Muscle layer of duodenum (tissue), 2 donors: ENCODE results near the gene FARS2.

Experiments used
- H3K27ac ChIP-seq: one replicate; pipeline ENCODE4 v1.7.0; 2013; ENCODE audit warnings: mild to moderate bottlenecking, low read length
- H3K27me3 ChIP-seq: one replicate; pipeline ENCODE4 v1.7.0; 2013; ENCODE audit warnings: low read depth, mild to moderate bottlenecking, control low read depth, low read length
- H3K36me3 ChIP-seq, 2 donors: one replicate each; pipeline ENCODE4 v1.7.0; 2013; ENCODE audit warnings: low read length in 2 of 2, control low read depth in 1 of 2, mild to moderate bottlenecking in 1 of 2; ENCODE audit not compliant: insufficient read depth in 2 of 2, control insufficient read depth in 1 of 2
- H3K4me1 ChIP-seq, 2 donors: one replicate each; pipeline ENCODE4 v1.7.0; 2013; ENCODE audit warnings: low read length in 2 of 2, mild to moderate bottlenecking in 2 of 2, control low read depth in 1 of 2, moderate library complexity in 1 of 2; ENCODE audit not compliant: insufficient read depth in 2 of 2, control insufficient read depth in 1 of 2
- H3K4me3 ChIP-seq, 2 donors: one replicate each; pipeline ENCODE4 v1.7.0; 2013; ENCODE audit warnings: low read length in 2 of 2, low read depth in 1 of 2, mild to moderate bottlenecking in 1 of 2
- H3K9me3 ChIP-seq, 2 donors: one replicate each; pipeline ENCODE4 v1.7.0; 2013; ENCODE audit warnings: low read length in 2 of 2, control low read depth in 1 of 2, mild to moderate bottlenecking in 1 of 2; ENCODE audit not compliant: control insufficient read depth in 1 of 2
- donor health status: healthy.

Gene FARS2

DNA sequence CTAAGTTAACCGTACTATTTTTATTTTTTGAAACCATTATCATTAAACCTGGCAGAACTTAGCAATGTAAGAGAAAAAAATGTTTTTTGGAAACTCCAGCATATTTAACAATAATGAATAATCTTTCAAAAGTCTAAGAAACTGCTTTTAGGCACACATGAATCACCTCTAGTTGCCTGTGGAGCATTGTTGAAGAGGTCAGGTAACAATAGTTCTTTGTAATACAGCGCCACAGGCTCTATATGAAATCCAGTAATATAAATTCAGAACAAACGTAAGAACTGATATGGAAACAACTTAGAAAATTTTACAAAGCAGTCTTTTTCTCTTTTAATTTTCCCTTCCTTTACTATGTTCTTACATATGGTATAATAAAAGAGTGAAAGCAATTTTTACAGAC lies 10.9 kb upstream of the FARS2 start:
- Histone ChIP-seq H3K27me3 (no peaks in the 10 kb centered on the region), H3K4me3 (no peak overlapping the region), H3K4me1 (no peaks in the 10 kb centered on the region), H3K36me3 (peaks cover 0 to 6% of the 10 kb centered on the region in 2 donors), H3K27ac (no peak overlapping the region), H3K9me3 (no peaks in the 10 kb centered on the region)

GRCh38 chr6:5250911-5251310 lies 10.4 kb upstream of the FARS2 start:
- Histone ChIP-seq H3K27me3 (no peaks in the 10 kb centered on the region), H3K36me3 (peaks cover 0 to 6% of the 10 kb centered on the region in 2 donors), H3K27ac (no peak overlapping the region), H3K4me1 (no peaks in the 10 kb centered on the region), H3K4me3 (no peak overlapping the region), H3K9me3 (no peaks in the 10 kb centered on the region)

DNA sequence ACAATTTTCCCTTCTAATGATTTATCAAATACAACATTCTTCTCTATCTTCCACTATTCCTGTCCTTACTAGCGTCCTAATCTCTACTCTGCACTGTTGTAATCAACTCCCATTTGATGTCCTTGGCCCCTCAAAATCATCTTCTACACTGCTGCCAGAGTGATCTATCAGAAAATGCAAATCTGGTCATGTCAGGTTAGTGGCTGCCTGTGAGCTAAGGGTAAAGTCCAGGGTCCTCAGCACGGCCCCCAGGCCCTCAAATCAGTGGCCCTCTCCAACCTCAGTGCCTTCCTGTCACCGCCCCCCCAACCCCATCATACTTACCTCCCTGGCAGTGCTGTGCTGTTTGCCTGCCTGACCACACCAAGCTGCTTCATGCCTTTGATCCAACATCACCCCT lies 4.4 kb upstream of the FARS2 start:
- H3K4me1 ChIP-seq, result peaks cover 0 to 10% of the 10 kb centered on the region in 2 donors
- no peak overlapping the region for H3K4me3 ChIP-seq
- peaks cover 0 to 6% of the 10 kb centered on the region in 2 donors for H3K36me3 ChIP-seq
- no peaks in the 10 kb centered on the region for H3K27me3 ChIP-seq
- H3K9me3 ChIP-seq, result no peaks in the 10 kb centered on the region
- no peak overlapping the region for H3K27ac ChIP-seq

DNA sequence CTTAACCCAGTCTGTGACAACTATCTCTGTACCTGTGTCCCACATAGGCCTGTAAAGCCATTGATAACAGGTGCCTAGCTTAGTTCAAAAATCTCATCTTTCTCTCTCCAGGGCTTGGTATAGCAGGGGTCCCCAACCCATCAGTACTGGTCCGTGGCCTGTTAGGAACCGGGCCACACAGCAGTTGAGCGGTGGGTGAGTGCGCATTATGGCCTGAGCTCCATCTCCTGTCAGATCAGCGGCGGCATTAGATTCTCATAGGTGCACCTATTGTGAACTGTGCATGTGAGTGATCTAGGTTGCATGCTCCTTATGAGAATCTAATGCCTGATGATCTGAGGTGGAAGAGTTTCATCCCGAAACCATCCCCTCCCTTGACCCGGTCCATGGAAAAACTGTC lies 3.9 kb upstream of the FARS2 start:
- H3K4me1 ChIP-seq, result peaks cover 0 to 13% of the 10 kb centered on the region in 2 donors
- H3K36me3 ChIP-seq, result peaks cover 0 to 6% of the 10 kb centered on the region in 2 donors
- no peak overlapping the region for H3K4me3 ChIP-seq
- H3K27ac ChIP-seq, result no peak overlapping the region
- H3K27me3 ChIP-seq, result no peaks in the 10 kb centered on the region
- no peaks in the 10 kb centered on the region for H3K9me3 ChIP-seq

- H3K4me3 ChIP-seq, result peak overlapping the region; percentile 90 to 99
- H3K27me3 ChIP-seq, result no peaks in the 10 kb centered on the region
- no peak overlapping the region for H3K27ac ChIP-seq
Measured at GRCh38 chr6:5259428-5259827, 1.9 kb upstream of the FARS2 start.

DNA sequence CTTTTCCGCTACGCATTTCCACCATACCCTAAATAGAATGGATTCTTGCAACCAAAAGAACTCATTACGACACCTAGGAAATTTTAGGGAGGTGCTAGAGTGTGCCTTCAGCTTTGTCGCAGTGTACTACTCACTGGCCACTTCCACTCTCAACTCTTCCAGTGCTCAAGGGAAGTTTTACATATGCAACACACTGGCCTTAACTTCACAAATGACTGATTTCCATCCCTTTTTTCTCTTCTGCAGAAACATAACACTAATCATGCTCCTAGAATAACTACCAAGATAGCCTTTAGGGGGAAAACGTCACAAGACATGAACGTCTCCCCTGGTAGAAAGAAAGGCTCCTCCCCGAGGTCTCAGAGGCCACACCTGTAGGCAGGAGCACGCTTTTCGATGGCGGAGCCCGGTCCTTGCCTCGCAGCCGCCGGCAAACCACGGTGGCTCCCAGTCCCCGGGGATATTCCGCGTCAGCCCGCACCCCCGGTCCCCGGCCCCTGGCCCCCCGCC lies 1.1 kb upstream of the FARS2 start:
- peak overlapping the region; percentile 70 for H3K27ac ChIP-seq
- H3K9me3 ChIP-seq, result no peaks in the 10 kb centered on the region
- peaks cover 0 to 27% of the 10 kb centered on the region in 2 donors for H3K4me1 ChIP-seq
- no peaks in the 10 kb centered on the region for H3K27me3 ChIP-seq
- peak overlapping the region; percentile 90 to 99 for H3K4me3 ChIP-seq
- peaks cover 0 to 2% of the 10 kb centered on the region in 2 donors for H3K36me3 ChIP-seq

More at GRCh38 chr6:5259428-5259827, 1.9 kb upstream of the FARS2 start:
- H3K36me3 ChIP-seq, result peaks cover 0 to 6% of the 10 kb centered on the region in 2 donors
- no peaks in the 10 kb centered on the region for H3K9me3 ChIP-seq
- peaks cover 0 to 27% of the 10 kb centered on the region in 2 donors for H3K4me1 ChIP-seq

DNA sequence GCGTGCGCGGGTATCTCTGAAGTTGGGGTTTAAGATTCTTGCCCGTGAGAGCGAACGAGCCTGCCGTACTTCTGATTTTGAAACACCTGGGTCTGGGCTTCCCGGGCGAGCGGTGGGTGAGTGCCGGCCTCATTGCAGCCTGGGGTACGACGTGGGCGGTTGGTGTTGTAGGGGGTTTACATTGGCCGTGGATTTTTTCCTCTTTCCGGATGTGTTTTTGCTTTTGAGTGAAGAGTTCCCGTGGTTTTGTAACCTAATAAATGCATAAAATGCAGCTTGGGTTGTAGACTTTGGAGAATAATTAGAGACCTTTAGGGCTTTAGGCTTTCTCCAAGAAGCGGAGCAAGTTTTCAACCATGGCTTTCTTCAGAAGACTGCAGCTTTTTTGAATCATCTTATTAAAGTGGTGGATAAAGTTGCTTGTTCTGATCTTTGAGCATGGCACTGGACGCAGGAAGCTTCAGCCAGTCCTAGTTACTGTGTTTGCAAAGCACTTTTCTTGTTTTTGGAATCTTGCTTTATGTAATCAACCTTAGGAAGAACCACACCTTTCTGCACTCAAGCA lies 314 bp downstream of the FARS2 start:
- Histone ChIP-seq H3K4me3 (peak overlapping the region; percentile 90 to 99), H3K9me3 (no peaks in the 10 kb centered on the region), H3K4me1 (peaks cover 0 to 27% of the 10 kb centered on the region in 2 donors), H3K36me3 (no peaks in the 10 kb centered on the region), H3K27ac (peak overlapping the region; percentile 92), H3K27me3 (no peaks in the 10 kb centered on the region)

- no peaks in the 10 kb centered on the region for H3K9me3 ChIP-seq
- no peaks in the 10 kb centered on the region for H3K36me3 ChIP-seq
- H3K4me1 ChIP-seq, result peaks cover 0 to 17% of the 10 kb centered on the region in 2 donors
- H3K4me3 ChIP-seq, result no peak overlapping the region
- no peak overlapping the region for H3K27ac ChIP-seq
- no peaks in the 10 kb centered on the region for H3K27me3 ChIP-seq
Measured at GRCh38 chr6:5266423-5266822, 5.1 kb downstream of the FARS2 start.

GRCh38 chr6:5270093-5270680 lies 8.9 kb downstream of the FARS2 start:
- no peak overlapping the region for H3K4me3 ChIP-seq
- no peaks in the 10 kb centered on the region for H3K36me3 ChIP-seq
- H3K27ac ChIP-seq, result no peak overlapping the region
- H3K4me1 ChIP-seq, result no peaks in the 10 kb centered on the region
- no peaks in the 10 kb centered on the region for H3K27me3 ChIP-seq
- no peaks in the 10 kb centered on the region for H3K9me3 ChIP-seq

GRCh38 chr6:5271926-5272325 lies 10.6 kb downstream of the FARS2 start:
- H3K4me3 ChIP-seq, result no peak overlapping the region
- no peak overlapping the region for H3K27ac ChIP-seq
- no peaks in the 10 kb centered on the region for H3K4me1 ChIP-seq
- no peaks in the 10 kb centered on the region for H3K27me3 ChIP-seq
- no peaks in the 10 kb centered on the region for H3K9me3 ChIP-seq
- no peaks in the 10 kb centered on the region for H3K36me3 ChIP-seq

- Histone ChIP-seq H3K4me3 (no peak overlapping the region), H3K27ac (no peak overlapping the region), H3K9me3 (no peaks in the 10 kb centered on the region), H3K36me3 (no peaks in the 10 kb centered on the region), H3K4me1 (no peaks in the 10 kb centered on the region), H3K27me3 (no peaks in the 10 kb centered on the region)
Measured at GRCh38 chr6:5274231-5274630, 12.9 kb downstream of the FARS2 start.

DNA sequence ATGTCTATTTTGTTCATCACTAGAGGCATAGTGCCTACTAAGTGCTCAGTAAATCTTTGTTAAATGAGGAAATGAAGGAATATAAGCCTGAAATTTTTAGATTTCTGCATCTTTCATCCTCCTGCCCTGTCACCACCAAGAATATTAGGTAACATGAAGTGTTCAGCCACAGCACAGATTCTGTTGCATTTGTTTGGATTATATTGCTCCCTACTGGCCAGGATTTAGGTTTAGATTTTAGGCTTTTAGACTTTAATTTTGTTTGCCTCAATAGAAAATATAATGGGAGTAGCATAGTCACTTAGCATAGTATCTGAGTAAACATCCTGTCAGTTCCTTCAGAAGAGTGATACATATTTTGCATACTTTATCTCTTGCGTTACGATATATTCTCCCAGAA lies 14.2 kb downstream of the FARS2 start:
- no peaks in the 10 kb centered on the region for H3K27me3 ChIP-seq
- no peak overlapping the region for H3K4me3 ChIP-seq
- no peaks in the 10 kb centered on the region for H3K9me3 ChIP-seq
- no peaks in the 10 kb centered on the region for H3K4me1 ChIP-seq
- H3K36me3 ChIP-seq, result no peaks in the 10 kb centered on the region
- no peak overlapping the region for H3K27ac ChIP-seq
